HG03565 (cell line): ENCODE measurements around the gene PSG7.
"Not testable (repeated sequence)": the region's sequence is repeated elsewhere in the genome, so short reads cannot be mapped to it uniquely, and the experiment has no call there.

ENCODE experiments used
- ATAC-seq: cut with Tn5 transposase; IDR thresholded peaks from one replicate; pipeline ENCODE4 v1.9.1; 2021; ENCODE audit warnings: mild to moderate bottlenecking, moderate library complexity; ENCODE audit not compliant: unreplicated experiment

The PSG7 gene

DNA sequence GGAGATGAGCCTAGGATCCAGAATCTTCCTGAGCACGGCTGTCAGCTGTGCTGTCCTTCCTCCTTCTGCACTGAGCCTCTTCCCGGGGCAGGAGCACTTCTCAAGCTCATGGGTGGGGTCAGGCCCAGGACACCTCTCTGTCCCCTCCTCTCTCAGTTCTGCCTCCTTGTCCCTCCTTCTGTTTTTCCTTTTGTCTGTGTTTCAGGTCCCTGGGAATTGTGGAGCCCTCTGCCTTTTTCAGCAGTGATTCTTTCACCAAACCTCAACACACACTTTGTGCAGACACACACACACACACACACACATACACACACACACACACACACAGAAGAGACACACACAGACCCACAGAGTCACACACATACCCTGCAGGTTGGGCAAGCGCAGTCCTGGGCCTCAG lies at the start of gene PSG7:
PSG7 (minus strand) TSS at position 101 of the 400 bp plus-strand sequence. CDS start 131 bp downstream, outside the sequence.
- not testable (repeated sequence) for ATAC-seq

DNA sequence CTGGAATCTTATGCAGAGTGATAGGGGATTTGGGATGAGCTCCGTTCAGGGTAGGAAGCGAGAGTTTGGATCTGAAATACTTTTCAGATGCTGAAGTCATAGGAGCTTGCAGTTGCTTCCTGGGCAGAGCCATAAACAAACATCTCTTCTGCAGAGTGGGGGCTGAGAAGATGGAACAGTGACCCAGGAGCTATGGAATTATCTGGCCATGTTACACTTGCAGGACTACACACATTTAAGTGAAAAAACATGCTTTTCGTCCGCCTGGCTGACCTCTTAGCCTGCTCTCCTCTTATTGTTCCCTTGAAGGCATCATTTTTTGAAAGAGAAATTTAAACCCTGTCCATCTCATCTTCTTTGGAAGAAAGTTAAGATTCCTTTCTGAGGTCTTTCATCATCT lies 48.6 kb upstream of the PSG7 start:
- ATAC-seq: no peak

DNA sequence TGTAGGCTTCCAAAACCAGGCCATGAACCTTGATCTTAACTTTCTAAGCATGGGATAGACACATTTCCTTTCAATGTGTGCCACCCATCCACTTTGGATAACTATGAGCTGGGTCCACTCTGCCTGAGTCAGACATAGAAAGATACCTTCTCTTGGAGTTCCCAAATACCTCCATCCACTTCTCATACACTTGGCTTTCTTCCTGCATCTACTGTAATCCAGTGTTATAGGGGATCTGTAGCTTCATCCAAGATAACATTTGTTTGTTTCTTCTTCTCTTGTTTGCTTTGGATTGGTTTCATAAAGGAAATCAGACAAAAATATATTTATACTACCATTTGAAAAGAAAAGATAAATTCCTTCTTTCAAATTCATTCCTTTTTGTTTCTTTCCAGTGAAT lies 45.1 kb upstream of the PSG7 start:
- ATAC-seq: not testable (repeated sequence)

DNA sequence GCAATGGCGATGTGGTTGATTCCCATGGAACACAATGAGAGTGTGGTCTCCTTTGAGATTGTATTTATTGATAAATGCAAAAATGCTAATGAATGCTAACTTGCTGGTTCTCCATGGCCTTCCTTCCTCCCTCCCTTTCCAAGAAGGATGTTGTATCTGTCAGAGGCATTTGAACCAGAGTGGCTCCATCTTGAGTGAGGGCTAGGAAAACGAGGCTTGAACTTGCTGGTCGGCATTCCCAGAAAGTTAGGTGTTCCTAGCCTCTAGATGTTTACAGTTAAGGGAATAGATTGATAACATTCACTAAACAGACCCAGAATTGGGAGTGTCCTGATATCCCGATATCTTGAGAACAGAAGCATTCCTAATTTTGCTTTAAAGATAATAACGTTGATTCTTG lies 34.4 kb upstream of the PSG7 start:
- not testable (repeated sequence) for ATAC-seq

DNA sequence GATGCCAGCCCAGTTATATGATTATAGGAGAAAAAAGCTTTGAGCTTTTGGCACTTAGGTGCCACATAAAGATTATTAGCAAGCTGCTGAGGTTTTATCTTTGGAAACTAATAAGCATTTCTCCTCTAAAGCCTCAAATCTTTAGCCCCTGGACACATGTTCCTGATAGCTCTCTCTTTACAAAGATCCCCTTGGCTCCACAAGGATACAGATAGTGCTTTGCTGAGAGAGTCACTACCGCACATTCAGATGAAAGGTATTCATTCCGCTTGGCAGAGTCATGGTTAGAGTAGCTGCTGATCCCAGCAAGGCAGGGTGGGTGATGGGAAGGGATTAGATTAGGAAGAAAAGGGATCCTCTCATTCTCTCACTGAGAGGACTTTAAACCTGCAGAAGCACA lies 28.2 kb upstream of the PSG7 start:
- ATAC-seq: no peak

DNA sequence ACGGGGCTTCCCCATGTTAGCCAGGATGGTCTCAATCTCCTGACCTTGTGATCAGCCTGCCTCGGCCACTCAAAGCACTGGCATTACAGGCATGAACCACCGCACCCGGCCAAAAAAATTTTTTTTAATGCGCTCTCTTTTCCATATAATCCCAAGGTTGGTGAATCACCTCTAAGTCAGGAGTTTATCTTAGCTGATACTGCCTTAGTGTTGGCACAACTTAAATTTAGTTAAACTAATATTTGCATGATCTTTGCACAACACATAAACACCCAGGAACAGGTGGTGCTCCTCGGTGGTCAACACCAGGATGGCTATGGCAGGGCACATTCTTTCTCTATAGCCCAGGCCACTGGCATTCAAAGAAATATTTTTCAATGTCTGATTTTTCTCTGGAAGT lies 24.1 kb upstream of the PSG7 start:
- no peak for ATAC-seq

DNA sequence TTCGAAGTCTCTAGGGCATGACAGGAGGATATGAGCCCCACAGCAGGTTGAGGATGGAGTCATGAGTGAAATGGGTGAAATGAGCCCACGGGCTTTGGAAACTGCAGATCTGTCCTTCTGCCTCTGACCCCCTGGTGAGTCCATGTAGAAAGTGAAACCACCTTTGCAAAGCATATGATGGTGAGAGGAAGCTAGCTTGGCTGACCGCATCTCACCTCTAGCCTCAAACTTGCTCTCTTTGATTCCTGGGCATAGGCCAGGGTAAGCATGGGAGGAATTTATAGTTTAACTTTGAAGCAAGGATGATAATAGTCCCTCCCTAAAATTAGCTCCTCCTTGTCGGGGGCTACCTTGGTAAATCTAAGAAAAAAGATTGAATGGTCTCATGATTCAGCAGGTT lies 15.1 kb upstream of the PSG7 start:
- not testable (repeated sequence) for ATAC-seq

DNA sequence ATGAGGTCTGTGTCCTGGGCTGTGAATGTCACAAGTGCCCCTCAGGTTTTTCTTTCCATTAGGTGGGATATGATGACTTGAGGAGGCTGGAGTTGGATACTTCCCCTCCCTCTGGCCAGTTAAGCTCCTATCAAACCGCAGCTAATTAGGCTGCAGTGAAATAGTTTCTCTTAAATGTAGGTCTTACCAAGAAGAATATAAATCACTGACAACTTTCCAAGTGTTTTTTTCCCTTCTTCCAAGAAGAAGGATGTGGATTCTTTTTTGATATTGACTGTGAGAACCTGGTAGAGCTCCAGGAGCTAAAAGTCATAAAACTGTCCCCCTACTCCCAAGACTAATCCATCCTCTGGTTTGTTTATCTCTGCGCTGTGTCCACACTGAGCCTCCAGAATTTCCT lies 14.5 kb upstream of the PSG7 start:
- not testable (repeated sequence) for ATAC-seq

DNA sequence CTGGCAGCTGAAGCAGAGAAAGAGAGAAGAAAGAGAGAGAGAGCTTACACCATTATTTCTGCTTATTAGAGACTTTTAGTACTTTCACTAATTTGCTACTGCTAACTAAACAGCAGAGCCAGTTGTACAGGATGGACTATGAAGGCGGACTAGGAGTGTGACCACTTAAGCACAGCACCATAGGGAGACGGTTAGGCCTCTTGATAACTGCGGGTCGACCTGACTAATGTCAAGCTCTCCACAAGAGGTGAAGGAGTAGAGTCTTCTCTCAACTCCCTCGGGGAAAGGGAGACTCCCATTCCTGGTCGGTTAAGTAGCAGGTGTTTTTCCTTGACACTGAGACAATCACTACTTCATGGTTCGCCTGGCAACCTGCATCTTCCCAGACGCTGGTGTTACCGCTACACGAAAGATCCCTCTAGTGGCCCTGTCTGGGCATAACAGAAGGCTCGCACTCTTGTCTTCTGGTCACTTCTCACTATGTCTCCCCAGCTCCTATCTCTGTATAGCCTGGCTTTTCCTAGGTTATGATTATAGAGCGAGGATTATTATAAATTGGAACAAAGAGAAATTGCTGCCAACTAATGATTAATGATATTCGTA lies 5.3 kb upstream of the PSG7 start:
- no peak for ATAC-seq

DNA sequence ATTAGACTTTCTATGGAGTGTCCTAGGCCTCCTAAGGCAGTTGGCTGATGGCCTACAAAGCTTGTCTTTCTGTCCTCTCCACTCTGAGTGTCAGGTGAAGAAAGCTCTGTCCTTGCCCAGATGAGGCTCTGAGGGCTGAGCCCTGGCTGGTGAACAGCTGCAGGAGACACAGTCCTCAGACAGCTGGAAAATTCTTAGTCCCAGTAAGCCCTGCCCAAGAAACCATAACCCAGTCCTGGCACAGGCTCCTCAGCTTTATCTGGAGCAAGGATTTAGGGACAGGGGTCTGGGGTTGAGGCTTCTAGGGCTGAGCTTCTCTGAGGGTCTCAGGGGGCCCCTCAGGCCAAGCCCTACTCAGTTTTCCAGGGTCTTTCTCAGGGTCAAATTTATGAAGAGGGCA lies 2.3 kb downstream of the PSG7 start:
- ATAC-seq: not testable (repeated sequence)

DNA sequence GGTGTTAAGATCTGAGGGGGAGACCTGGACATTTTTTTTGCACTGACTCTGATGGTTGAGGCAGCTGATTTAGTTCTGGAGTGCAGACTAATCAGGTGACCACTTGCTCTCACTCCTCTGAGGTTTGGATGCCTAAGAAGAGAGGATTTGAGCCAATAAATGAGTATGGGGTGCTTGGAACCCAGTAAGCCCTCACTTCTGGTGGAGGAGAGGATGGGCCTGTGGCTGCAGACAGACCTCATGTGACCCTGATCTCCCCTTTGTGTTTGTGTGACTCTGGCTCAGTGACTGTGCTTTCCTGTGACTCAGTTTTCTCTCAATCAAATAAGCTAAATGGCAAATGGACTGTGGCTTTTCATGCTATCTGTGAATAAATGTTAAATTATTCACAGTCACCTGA lies 2.8 kb downstream of the PSG7 start:
- ATAC-seq: not testable (repeated sequence)

DNA sequence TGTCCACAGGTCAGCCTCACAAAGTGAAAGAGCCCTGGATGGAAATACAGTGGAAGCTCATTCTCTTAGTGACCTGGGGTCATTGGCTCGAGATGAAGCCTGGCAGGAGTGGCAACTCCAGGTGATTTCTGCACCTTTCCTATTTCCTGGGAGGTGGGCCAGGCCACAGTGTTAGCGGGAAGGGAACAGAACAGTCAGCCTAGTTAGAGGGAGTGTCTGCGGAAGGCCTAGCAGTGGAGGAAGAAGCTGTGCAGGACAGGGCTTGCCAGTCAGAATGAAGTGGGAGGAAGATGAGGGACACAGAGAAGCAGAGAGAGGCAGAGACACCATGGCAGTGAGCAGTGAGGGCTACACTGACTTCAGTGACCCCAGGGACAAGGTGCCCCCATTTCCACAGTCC lies 3.6 kb downstream of the PSG7 start:
- not testable (repeated sequence) for ATAC-seq

DNA sequence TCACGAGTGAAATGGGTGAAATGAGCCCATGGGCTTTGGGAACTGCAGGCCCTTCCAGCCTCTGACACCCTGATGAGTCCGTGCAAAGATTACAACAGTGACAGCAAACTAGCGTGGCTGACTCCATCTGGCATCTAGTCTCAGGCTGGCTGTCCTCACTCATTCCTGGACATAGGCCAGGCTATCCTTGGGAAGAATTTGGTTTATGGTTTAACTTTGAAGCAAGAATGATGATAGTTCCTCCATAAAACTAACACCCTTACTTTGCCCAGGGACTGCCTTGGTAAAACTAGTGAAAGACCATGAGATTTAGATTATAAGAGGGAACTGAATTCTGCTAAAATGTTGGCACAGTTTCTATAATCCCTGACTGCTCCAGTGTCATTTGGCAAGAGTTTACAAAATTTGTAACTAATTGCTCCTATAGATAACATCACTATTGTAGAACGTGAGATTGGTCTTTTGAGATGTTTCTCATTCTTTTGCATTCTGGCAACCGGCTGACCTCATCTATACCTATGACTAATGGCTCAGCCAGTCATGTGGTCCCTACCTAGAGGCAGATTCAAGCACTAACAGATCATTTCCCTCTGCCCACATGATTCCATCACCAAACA lies 4.4 kb downstream of the PSG7 start:
- ATAC-seq: not testable (repeated sequence)

DNA sequence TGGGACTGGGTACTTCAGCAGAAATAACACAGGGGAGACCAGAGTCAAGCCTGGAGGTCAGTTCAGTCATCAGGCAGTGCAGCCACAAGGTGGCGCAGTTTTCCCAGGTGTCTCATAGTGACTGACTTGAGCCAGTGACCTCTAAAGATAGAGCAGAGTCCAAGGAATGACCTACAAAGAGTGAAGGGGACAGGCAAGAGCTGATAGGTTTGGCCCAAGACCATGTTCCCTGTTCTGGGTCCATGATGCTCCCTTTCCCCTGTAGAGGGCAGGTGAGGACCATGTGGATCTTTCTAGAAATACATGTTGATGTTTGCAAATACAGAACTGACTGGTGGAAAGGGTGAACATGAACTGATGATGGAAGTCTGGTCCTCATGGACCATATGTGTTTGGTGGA lies 6.8 kb downstream of the PSG7 start:
- not testable (repeated sequence) for ATAC-seq

DNA sequence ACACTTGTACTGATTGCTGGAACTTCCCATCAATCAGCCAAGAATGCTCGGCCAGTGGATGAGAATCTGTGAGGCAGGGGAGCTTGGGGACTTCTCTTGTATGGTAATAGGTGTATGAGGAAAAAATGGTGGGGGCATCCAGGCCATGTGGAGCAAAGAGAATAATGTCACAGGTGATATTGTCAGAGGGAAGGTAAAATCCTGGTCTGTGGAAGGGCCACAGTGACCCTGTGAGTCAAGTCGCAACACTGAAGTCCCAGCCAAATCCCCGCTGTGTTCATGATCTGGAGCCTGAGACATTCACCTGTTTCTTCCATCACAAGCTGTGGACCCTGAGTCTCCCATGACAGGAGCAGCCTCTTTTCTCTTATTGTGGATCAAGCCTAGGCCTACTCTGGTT lies 8.1 kb downstream of the PSG7 start:
- ATAC-seq: no peak

DNA sequence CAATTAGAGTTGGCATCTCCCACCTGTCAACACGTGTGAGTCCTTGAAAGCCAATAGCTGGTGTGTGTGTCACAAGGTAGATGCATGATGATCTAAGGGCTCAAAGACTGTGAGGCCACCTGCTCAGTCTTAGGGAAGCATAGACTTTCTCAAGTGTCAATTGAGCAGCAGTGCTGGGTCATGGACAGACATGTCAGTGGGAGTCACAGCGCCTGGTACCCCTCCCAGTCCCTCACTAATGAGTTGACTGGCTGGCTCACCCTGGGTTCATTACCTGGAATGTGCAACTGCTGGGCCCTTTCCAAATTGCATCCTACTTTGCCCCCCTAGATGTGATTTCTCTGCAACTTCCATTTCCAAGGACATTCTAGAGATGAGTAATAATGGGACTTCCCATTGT lies 10.2 kb downstream of the PSG7 start:
- ATAC-seq: no peak

DNA sequence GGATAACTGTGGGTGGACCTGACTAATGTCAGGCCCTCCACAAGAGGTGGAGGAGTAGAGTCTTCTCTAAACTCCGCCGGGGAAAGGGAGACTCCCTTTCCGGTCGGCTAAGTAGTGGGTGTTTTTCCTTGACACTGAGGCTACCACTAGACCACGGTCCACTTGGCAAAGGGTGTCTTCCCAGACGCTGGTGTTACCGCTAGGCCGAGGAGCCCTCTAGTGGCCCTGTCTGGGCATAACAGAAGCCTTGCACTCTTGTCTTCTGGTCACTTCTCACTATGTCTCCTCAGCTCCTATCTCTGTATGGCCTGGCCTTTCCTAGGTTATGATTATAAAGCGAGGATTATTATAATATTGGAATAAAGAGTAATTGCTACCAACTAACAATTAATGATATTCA lies 13.9 kb downstream of the PSG7 start:
- ATAC-seq: not testable (repeated sequence)

DNA sequence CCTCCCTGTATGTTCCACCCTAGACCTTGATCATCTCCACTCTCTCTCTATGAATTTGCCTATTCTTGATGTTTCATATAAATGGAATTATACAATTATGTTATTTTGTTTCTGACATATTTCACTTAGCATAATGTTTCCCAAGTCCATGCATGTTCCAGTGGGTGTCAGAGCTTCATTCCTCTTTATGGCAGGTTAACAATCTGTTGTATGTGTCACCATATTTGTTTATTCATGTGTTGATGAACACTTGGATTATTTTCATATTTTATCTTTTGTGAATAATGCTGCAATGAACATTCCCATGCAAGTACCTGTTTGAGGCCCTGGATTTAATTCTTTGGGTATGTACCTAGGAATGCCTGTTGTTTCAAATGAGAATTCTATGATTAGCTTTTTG lies 16.0 kb downstream of the PSG7 start:
- not testable (repeated sequence) for ATAC-seq

DNA sequence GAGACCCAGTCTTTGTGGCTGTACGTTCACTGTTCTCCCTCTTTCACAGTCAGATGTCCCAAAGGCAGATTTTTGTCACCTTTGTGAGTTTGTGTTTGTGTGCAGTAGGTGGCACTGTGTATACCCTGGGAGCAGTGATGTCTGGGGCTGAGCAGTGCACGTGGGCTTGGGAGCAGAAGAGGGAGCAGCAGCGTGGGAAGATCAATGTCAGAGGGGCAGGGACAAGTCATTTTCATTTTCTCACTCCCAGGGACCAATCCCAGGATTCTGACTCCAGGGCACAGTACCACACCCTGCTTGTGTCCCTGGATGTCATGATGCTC lies 17.3 kb downstream of the PSG7 start:
- no peak for ATAC-seq

DNA sequence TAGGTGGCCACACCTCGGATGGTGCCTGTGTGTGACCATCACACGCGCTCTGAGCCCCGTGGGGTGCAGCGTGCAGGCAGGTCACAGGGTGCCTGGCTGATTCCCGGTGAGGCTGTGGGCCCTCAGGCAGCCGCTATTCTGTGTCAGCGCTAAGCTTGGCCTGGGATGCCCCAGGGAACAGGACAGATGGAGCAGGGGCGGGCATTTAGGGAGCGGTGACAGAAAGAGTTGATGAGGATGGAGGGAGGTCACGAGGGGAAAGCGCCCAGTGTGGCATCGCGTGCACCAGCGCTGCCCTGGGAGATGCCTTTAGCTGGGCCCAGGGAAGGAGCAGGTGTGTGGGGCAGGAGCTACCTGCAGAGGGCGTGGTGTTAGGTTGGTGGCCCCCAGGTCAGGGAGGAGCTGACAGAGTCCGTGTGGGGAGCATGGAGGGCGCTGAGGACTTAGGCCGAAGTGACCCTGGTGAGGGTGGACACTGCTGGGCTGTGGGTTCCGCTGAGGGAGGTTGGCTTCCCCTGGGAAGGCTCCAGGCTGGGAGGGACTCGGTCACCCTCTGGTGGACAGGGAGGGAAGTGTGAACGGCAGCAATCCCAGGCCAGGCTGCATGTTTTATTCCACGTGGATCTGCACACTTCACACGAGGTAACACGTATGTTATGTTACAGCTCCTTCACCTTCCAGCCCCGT lies 17.8 kb downstream of the PSG7 start:
- ATAC-seq: not testable (repeated sequence)

DNA sequence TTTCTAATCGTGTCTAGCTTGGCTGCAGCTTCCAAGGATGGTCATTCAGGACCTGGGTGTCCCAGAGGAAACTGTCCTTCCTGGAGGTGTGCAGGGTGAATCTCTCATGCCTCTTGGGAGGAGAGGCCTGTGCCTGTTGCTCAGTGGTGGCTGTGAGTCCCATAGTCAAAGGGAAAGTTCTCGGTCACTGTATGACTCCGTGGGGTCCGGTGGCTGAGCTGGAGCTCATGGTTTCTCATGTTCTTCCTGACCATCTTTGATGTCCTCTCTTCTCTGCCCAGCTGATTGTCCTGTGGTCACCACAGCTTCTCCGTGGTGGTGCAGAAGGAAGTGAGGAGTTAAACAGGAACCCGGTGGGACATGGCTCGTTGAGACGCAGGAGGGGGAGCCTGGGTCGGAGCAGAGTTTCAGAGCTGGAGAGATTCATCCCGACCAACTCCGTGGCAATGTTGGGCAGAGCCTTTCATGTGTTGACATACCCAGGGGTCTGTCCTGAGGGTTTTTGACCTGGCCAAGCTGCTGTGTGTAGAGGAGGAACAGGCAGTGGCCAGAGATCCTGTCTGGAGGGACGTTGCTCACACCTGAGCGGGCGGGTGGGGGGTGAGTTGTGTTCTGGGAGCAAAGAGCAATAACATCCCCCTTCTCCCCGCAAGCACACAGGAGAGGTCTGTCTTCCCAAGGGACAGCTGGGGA lies 18.5 kb downstream of the PSG7 start:
- ATAC-seq: not testable (repeated sequence)

DNA sequence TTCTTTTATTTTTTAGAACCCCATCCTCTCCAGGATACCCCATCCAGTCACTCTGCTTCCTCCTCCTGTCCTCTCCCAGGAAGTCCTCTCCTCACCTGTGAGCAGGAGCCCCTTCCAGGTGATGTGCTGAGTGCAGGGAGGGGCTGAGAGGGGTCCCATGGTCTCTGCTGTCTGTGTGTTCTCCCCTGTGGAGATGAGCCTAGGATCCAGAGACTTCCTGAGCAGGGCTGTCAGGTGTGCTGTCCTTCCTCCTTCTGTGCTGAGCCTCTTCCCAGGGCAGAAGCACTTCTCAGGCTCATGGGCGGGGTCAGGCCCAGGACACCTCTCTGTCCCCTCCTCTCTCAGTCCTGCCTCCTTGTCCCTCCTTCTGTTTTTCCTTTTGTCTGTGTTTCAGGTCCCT lies 19.4 kb downstream of the PSG7 start, which contains the start of gene PSG6:
PSG6 (minus strand) TSS at position 261 of the 400 bp plus-strand sequence; CDS start at position 159, 102 bp downstream.
- not testable (repeated sequence) for ATAC-seq
